Central memory CD4-positive, alpha-beta T cell (primary cell): ENCODE measurements around the gene RAB3D.
"Not testable (repeated sequence)": the region's sequence is repeated elsewhere in the genome, so short reads cannot be mapped to it uniquely, and the experiment has no call there.

Experiments
- DNase-seq: peaks from one replicate; pipeline ENCODE4 v3.0.0; 2022
- total RNA-seq, 3 experiments: gene quantifications; one replicate each; lab custom pipeline; 2026; lab: John Stamatoyannopoulos, UW

Gene RAB3D, protein sequence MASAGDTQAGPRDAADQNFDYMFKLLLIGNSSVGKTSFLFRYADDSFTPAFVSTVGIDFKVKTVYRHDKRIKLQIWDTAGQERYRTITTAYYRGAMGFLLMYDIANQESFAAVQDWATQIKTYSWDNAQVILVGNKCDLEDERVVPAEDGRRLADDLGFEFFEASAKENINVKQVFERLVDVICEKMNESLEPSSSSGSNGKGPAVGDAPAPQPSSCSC
- total RNA-seq = 5.5 to 10.0 (median 6.6) reads per million in 3 experiments

DNA sequence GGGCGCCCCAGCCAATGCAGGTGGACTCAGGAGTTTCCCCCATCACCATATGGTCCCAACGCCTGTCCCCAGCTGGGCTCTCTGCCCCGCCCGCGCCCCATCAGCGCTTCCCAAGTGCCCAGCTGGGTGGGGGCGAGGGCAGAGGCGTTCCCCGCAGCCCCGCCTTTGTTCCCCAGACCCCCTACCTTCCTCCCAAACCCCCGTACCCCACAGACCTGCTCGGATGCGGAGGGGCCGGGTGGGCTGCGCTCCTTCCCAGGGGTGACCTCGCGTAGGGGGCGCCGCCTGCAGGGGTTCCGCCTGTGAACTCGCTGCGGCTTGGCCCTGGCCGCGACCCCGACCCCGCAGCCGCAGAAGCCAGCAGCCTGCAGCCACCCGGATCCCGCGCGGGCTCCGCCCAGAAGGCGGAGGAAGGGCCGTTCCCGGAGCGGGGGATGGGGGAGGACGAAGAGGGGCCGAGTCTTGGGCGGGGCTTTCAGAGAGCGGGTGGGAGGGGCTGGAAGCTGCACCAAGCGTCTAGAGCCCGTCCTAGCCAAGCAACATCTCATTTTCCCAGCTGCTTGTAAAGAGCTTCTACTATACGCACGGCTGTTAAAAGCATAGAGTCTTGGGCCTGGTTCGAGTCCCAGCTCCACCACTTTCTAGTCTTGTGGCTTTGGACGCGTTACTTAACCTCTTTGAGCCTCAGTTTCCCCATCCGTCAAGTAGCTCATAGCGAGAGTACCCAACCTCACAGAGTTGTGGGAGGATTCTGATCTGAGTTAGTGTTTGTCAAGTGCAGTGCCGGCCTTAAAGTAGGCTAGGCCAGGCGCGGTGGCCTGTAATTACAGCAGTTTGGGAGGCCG is at the start of gene RAB3D:
Gene RAB3D (minus strand): TSS at position 404 of the 845 bp plus-strand sequence. CDS start 2,258 bp downstream, outside the sequence.
- DNase-seq = peak; percentile 41

GRCh38 chr19:11387162-11388034 is 47.9 kb upstream of the RAB3D start:
- no peak for DNase-seq

DNA sequence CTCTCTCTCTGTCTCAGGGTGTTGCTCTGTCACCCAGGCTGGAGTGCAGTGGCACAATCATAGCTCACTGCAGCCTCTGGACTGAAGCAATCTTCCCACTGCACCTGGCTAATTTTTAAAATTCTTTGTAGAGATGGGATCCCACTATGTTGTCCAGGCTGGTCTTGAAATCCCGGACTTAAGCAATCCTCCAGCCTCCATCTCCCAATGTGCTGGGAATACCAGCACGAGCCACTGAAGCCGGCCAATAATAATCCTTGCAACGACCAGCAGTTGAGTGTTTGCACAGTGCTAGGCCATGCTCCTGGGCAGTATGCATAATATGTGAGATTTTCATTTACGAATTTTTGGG is 45.3 kb upstream of the RAB3D start:
- DNase-seq = no peak

- DNase-seq = no peak
These were observed 44.2 kb upstream of the RAB3D start for GRCh38 chr19:11383706-11384048.

GRCh38 chr19:11382898-11383705 is 43.6 kb upstream of the RAB3D start:
- DNase-seq = no peak

DNA sequence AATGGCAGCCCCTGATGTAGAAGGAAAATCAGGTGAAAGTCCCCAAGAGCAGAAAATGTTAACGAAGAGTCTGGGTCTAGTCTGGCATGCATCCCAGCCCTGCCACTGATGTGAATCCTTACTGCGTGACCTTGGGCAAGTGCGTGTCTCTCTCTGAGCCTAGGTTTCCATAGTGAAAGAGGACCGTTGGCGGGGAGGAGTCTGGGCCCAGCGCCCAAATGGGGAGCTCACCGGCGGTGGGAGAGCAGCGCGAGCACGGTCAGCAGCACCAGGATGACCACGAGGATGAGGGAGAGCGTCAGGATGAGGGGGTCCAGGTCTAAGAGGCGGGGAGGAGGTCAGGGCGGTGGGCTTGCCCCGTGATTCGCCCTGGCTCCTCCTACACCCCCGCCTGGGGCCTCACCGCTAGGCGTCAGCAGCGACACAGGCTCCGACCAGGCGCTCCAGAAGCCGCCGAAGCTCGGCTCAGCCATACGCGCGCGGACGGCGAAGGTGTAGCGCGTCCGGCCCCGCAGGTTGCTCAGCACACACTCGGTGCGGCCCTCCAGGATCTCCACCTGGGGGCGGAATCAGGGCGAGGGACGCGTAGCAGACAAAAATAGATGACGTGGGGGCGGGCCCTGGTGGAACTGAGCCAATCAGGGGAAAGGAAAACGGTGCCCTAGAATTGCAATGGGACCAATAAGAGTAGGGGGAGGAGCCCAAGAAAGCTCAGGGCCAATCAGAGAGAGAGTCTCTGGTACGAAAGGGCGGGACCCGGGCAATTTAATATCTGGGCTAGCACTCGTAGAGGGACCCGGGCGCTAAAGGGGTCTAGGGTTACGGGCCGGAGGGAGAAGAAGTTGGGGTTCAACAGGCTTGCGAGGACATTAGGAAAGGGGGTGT is 41.4 kb upstream of the RAB3D start:
- DNase-seq = peak; percentile 99

GRCh38 chr19:11379857-11380350 is 40.4 kb upstream of the RAB3D start:
- no peak for DNase-seq

DNA sequence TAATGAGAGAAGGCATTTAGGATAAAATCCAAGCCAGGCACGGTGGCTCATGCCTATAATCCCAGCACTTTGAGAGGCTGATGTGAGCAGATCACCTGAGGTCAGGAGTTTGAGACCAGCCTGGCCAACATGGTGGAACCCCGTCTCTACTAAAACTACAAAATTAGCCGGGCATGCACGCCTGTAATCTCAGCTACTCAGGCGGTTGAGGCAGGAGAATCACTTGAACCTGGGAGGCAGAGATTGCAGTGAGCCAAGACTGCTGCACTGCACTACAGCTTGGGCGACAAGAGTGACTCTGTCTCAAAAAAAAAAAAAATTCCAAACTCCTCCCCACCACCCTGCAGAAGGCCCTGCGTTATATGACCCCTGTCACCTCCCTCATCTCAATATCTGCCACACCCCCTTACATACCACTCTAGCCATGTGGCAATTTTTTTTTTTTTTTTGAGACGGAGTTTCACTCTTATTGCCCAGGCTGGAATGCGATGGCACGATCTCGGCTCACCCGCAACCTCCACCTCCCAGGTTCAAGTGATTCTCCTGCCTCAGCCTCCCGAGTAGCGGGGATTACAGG is 39.9 kb upstream of the RAB3D start:
- DNase-seq = not testable (repeated sequence)

DNA sequence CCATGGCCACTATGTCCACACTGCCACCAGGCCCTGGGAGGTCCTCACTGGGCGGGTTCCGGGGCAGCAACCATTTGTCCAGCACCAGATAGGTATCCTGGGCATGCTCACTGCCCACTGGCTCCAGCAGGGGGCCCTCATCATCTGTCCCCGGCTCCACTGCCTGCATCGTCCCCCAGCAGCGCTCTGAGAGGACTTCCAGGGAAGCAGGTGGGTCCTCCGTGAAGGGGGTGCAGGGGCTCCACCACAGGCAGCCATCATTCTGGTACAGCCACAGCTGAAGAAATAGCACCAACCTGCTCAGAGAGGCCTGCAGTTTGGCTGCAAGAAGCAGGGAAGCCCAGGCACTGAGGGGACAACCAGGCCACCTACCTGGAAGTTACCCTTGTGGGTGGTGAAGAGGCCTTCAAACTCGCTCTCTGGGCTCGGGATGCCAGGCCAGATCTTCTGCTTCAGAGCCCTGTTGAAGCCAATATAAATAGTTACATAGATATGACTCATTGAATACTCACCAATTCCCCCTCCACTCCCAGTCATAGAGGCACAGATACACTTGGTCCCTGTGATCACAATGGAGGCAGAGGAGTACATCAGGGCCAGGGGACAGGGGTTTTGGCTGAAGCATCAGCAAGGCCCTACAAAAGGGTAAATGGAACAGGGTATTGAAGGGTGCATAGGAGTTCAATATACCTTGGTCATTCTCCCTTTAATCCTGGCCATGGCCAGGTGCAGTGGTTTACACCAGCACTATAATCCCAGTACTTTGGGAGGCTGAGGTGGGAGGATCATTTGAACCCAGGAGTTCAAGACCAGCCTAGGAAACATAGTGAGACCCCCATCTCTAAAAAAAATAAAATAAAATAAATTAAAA is 39.1 kb upstream of the RAB3D start:
- DNase-seq = no peak

DNA sequence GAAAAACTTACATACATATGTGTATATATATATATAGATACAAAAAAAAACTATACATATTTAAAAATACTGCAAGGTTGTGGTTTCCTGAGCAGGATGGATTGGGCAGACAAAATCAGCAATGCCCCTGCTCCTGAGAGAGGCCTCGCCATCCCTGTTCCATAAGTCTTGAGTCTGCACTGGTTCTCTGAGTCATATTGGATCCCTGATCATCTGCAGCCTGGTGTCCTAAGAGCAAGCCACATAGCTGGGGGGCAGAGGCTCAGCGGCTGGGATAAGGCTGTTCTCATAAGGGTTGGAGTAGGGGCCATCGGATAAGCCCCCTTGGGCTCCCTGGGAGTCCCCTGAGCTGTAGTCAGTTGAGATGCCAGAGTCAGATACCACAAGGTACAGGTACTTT is 38.3 kb upstream of the RAB3D start:
- DNase-seq = no peak

GRCh38 chr19:11377237-11377636 is 37.8 kb upstream of the RAB3D start:
- DNase-seq = no peak

- DNase-seq = peak; percentile 79
These were observed 35.9 kb upstream of the RAB3D start for GRCh38 chr19:11375143-11375948.

DNA sequence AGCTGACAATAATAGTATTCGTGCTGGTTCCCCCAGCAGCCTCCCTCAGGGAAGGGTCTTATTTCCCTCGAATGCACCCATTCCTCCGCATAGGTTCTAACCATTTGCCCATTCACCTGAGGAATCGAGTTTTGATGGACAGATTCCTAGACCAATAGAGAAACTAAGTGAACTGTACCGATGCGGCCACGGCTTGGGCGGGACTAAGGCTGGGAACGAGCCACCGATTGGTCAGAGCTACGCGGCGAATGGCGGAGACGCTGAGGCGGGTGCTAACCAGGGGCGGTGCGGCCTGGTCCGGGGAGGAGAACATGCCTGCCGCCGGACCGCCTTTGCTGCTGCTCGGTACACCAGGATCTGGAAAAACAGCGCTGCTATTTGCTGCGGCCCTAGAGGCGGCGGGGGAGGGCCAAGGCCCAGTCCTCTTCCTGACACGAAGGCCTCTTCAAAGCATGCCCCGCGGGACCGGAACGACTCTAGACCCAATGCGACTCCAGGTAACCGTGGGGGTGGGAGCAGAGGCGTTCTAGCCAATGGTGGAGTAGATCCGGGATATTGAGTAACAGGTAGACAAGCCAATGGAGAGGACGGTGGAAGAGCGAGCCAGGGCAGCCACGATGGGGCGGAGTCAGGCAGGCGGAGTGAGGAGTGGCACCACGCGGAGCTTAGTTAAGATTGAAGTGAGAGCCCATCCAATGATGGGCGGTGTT is 35.1 kb upstream of the RAB3D start, which contains the start of gene SWSAP1:
Gene SWSAP1 (plus strand): TSS at position 234 of the 710 bp plus-strand sequence. CDS start 15 bp downstream, at position 249.
- peak; percentile 98 for DNase-seq

DNA sequence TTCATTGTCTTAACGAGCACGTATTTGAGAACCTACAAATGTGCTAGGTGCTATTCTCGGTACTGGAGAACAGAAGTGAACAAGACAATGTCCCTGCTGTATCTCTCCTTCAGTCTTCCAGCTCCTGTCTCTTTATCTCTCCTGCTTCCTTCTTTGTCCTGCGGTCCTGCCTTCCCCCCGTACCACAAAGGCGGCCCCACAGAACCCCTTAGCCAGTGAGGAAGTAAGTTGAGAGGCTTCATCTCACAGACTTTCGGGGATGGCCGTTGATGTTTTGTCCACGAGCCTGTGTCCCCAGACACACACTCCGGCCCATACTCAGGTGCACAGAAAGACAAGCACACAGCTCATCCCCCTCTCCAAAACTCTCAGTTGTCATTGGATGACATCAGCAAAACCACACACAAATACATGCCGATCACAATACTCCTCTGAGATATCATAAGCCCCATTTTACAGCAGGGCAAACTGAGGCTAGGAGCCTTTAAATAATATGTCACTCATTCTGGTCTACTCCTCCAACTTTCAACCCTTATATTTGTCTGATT is 34.5 kb upstream of the RAB3D start:
- no peak for DNase-seq

DNA sequence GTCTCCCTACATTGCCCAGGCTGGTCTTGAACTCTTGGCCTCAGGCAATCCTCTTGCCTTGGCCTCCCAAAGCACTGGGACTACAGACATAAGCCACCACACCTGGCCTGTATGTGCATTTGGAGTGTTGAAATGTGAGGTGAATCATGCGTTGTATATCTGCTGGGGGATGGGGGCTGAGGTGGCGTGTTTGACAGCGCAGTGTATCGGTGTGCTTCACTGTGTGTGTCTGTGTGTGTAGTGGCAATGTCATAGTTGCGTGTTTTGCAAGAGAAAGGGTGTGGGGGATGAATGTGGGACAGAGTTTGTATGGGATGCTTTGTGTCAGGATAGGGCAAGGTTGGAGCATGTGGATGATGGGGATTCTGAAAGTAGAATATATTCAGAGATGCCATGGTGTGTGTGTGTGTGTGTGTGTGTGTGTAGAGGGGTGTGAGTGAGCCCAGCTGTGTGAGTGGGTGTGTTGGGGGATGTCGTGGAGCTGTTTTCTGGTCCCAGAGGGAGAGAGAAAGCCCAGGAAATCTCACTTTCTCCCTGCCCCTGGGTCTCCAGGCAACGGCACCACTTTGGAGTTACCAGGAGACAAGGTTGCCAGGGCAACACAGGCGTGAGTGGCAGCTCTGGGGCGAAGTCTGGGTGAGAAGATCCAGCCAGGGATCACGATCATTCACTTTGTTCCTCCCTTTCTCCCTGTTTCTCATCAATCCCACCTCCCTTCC is 33.9 kb upstream of the RAB3D start:
- DNase-seq = no peak

GRCh38 chr19:11370744-11371143 is 31.3 kb upstream of the RAB3D start:
- DNase-seq = no peak

- no peak for DNase-seq
These were observed 28.1 kb upstream of the RAB3D start for GRCh38 chr19:11367528-11367927.
